HG02610 (cell line): ENCODE measurements around the gene BID.
"Not testable (repeated sequence)": the region's sequence is repeated elsewhere in the genome, so short reads cannot be mapped to it uniquely, and the experiment has no call there.

Source experiments
- ATAC-seq: cut with Tn5 transposase; IDR thresholded peaks from one replicate; pipeline ENCODE4 v1.9.1; 2021; ENCODE audit warnings: mild to moderate bottlenecking, moderate library complexity; ENCODE audit not compliant: unreplicated experiment

BID gene

GRCh38 chr22:17770180-17771077 lies 3.8 kb downstream of the BID start:
- ATAC-seq: no peak

- no peak for ATAC-seq
These were observed 4.6 kb downstream of the BID start for GRCh38 chr22:17769716-17770082.

GRCh38 chr22:17769013-17769715 lies 5.1 kb downstream of the BID start:
- no peak for ATAC-seq

- ATAC-seq: peak; percentile 57
These were observed 6.8 kb downstream of the BID start for GRCh38 chr22:17767233-17768065.

GRCh38 chr22:17764852-17765251 lies 9.4 kb downstream of the BID start:
- not testable (repeated sequence) for ATAC-seq

- no peak for ATAC-seq
These were observed 10.2 kb downstream of the BID start for GRCh38 chr22:17764036-17764435.

- ATAC-seq: not testable (repeated sequence)
These were observed 10.8 kb downstream of the BID start for GRCh38 chr22:17763442-17763841.

- no peak for ATAC-seq
These were observed 13.2 kb downstream of the BID start for GRCh38 chr22:17761138-17761488.

GRCh38 chr22:17754233-17754925 lies 19.9 kb downstream of the BID start:
- no peak for ATAC-seq

- ATAC-seq: no peak
These were observed 20.8 kb downstream of the BID start for GRCh38 chr22:17753401-17753989.

- ATAC-seq: no peak
These were observed 22.7 kb downstream of the BID start for GRCh38 chr22:17751596-17751995.

GRCh38 chr22:17749605-17750395 lies 24.5 kb downstream of the BID start:
- ATAC-seq: no peak

- ATAC-seq: no peak
These were observed 25.5 kb downstream of the BID start for GRCh38 chr22:17748555-17749353.

GRCh38 chr22:17746916-17747315 lies 27.4 kb downstream of the BID start:
- ATAC-seq: no peak

GRCh38 chr22:17744430-17744829 lies 29.8 kb downstream of the BID start:
- no peak for ATAC-seq

- ATAC-seq: no peak
These were observed 30.4 kb downstream of the BID start for GRCh38 chr22:17743661-17744411.

GRCh38 chr22:17742527-17742902 lies 31.8 kb downstream of the BID start:
- ATAC-seq: no peak

GRCh38 chr22:17741866-17742526 lies 32.3 kb downstream of the BID start:
- ATAC-seq: no peak
